ENCODE data around the gene THUMPD3. TPM values are rescaled to one million over a fixed set of nuclear protein-coding genes. Genes with fewer than 3 reads are reported as not detected.

THUMPD3 gene
- total RNA-seq, 1 donor from 2014 or later, result 25.5 TPM

DNA sequence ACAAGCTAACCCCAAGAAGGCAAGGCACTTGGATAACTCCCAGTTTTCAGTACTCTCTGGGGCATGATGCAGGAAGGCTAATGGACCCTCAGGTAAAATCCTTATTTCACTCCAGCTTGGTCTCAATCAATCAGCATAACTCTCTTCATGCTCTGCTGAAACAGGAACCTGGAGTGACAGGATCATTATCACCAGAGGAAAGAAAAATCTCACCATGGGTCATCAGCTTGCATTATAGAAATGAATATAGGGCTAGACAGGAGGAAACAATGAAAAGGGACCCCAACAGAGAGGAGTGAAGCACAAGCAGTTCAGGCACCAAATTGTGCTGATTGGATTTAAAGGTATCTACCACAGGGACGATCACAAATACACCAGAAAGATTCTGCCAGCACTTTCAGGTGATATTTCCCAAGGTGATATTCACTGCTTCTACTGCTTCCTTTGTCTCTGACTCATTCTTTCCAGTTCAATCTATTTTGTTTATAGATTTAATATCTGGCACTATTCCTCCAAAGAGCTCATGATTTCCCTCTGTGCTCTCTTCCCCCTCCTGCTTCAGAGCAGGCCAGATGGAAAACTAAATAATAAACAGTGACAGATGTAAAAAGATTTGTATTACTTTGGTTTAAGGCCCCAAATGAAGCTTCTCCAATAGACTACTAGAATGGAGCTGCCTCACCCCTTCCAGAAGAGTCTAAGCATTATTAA, 22.9 kb upstream of the THUMPD3 start:
- no peaks in the 10 kb centered on the region for H3K9me3 ChIP-seq
- no peak for DNase-seq (ENCODE audit: extremely low spot score in 2 of 2)
- intact Hi-C loops (cut with DNase I), result loop anchor here (5.0 kb wide), 1 partner anchor 1402 kb away; no protein-coding TSS in a partner anchor
- TF ChIP-seq, protein P1, sequence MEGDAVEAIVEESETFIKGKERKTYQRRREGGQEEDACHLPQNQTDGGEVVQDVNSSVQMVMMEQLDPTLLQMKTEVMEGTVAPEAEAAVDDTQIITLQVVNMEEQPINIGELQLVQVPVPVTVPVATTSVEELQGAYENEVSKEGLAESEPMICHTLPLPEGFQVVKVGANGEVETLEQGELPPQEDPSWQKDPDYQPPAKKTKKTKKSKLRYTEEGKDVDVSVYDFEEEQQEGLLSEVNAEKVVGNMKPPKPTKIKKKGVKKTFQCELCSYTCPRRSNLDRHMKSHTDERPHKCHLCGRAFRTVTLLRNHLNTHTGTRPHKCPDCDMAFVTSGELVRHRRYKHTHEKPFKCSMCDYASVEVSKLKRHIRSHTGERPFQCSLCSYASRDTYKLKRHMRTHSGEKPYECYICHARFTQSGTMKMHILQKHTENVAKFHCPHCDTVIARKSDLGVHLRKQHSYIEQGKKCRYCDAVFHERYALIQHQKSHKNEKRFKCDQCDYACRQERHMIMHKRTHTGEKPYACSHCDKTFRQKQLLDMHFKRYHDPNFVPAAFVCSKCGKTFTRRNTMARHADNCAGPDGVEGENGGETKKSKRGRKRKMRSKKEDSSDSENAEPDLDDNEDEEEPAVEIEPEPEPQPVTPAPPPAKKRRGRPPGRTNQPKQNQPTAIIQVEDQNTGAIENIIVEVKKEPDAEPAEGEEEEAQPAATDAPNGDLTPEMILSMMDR (IDR thresholded peaks at IDR 0.05), result no peak
- TF ChIP-seq POLR2AphosphoS5 (IDR thresholded peaks at IDR 0.05; ENCODE audit: insufficient read depth in 1 of 2, low read depth in 1 of 2), result no peak
- TF ChIP-seq POLR2A (IDR thresholded peaks at IDR 0.05), result no peak
- peaks cover 8% of the 10 kb centered on the region for H3K4me1 ChIP-seq
- no peaks in the 10 kb centered on the region for H3K36me3 ChIP-seq
- H3K27ac ChIP-seq, result peak overlapping the region; percentile 65
- H3K4me3 ChIP-seq, result no peak overlapping the region
- H3K27me3 ChIP-seq, result no peaks in the 10 kb centered on the region

GRCh38 chr3:9340472-9340902, 22.4 kb upstream of the THUMPD3 start:
- DNase-seq (ENCODE audit: extremely low spot score in 2 of 2), result no peak
- intact Hi-C loops (cut with DNase I), result loop anchor here (5.0 kb wide), 1 partner anchor 1402 kb away; no protein-coding TSS in a partner anchor
- TF ChIP-seq, protein P1 (IDR thresholded peaks at IDR 0.05), result no peak
- TF ChIP-seq POLR2AphosphoS5 (IDR thresholded peaks at IDR 0.05; ENCODE audit: insufficient read depth in 1 of 2, low read depth in 1 of 2) (no peak), POLR2A (IDR thresholded peaks at IDR 0.05) (no peak)
- no peaks in the 10 kb centered on the region for H3K27me3 ChIP-seq
- H3K4me1 ChIP-seq, result peaks cover 8% of the 10 kb centered on the region
- H3K27ac ChIP-seq, result peak overlapping the region; percentile 65
- H3K9me3 ChIP-seq, result no peaks in the 10 kb centered on the region
- no peak overlapping the region for H3K4me3 ChIP-seq
- no peaks in the 10 kb centered on the region for H3K36me3 ChIP-seq

- no peak for TF ChIP-seq POLR2AphosphoS5 (IDR thresholded peaks at IDR 0.05; ENCODE audit: insufficient read depth in 1 of 2, low read depth in 1 of 2)
- TF ChIP-seq, protein P1 (IDR thresholded peaks at IDR 0.05), result no peak
- TF ChIP-seq POLR2A (IDR thresholded peaks at IDR 0.05), result no peak
- no peak overlapping the region for H3K4me3 ChIP-seq
- intact Hi-C loops (cut with DNase I), result loop anchor here (5.0 kb wide), 1 partner anchor 1400 kb away; no protein-coding TSS in a partner anchor
- peaks cover 8% of the 10 kb centered on the region for H3K4me1 ChIP-seq
- no peaks in the 10 kb centered on the region for H3K36me3 ChIP-seq
- H3K27ac ChIP-seq, result no peak overlapping the region
- H3K27me3 ChIP-seq, result no peaks in the 10 kb centered on the region
- DNase-seq (ENCODE audit: extremely low spot score in 2 of 2), result no peak
- no peaks in the 10 kb centered on the region for H3K9me3 ChIP-seq
Measured at GRCh38 chr3:9342696-9343095, 20.2 kb upstream of the THUMPD3 start.

DNA sequence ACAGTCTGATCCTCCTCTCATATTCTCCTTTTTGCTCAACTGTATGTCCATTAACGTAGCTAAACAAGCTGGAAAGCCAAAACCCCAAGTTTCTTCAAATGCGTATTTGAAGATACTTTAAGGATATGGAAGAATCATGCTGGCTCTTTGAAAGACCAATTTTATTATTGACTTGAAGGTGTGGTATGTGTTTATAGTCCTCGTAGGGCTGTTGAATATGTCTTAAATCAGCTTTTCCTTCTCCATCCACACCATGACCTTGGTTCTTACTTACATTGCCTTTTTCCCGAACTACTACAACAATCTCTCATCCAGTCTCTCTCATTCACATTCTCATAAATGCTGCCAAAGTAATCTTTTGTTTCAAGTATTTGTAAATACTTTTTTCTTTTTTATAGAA, 19.7 kb upstream of the THUMPD3 start:
- H3K27me3 ChIP-seq, result no peaks in the 10 kb centered on the region
- intact Hi-C loops (cut with DNase I), result loop anchor here (5.0 kb wide), 1 partner anchor 1399 kb away; no protein-coding TSS in a partner anchor
- peaks cover 8% of the 10 kb centered on the region for H3K4me1 ChIP-seq
- no peaks in the 10 kb centered on the region for H3K36me3 ChIP-seq
- no peak for TF ChIP-seq POLR2AphosphoS5 (IDR thresholded peaks at IDR 0.05; ENCODE audit: insufficient read depth in 1 of 2, low read depth in 1 of 2)
- no peak for TF ChIP-seq POLR2A (IDR thresholded peaks at IDR 0.05)
- TF ChIP-seq, protein P1 (IDR thresholded peaks at IDR 0.05), result no peak
- no peak overlapping the region for H3K27ac ChIP-seq
- no peak overlapping the region for H3K4me3 ChIP-seq
- no peak for DNase-seq (ENCODE audit: extremely low spot score in 2 of 2)
- no peaks in the 10 kb centered on the region for H3K9me3 ChIP-seq

DNA sequence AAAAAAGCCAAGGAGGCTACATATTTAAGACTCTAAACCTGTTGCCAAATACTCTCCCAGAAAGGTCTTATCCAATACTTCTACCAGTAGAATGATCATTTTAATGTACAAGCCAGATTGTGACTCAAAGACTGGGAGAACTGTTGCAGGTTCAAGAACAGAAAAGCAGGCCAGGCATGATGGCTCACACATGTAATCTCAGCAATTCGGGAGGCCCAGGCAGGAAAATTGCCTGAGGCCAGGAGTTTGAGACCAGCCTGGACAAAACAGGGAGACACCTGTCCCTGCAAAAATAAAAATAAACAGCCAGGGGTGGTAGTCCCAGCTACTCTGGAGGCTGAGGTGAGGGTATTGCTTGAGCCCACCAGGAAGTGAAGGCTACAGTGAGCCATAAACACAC, 17.8 kb upstream of the THUMPD3 start:
- TF ChIP-seq, protein P1 (IDR thresholded peaks at IDR 0.05), result no peak
- TF ChIP-seq POLR2A (IDR thresholded peaks at IDR 0.05), result no peak
- no peak for TF ChIP-seq POLR2AphosphoS5 (IDR thresholded peaks at IDR 0.05; ENCODE audit: insufficient read depth in 1 of 2, low read depth in 1 of 2)
- intact Hi-C loops (cut with DNase I), result no loop called here
- no peaks in the 10 kb centered on the region for H3K9me3 ChIP-seq

More for the DNA sequence above, 17.8 kb upstream of the THUMPD3 start:
- no peak overlapping the region for H3K27ac ChIP-seq
- H3K4me1 ChIP-seq, result peaks cover 8% of the 10 kb centered on the region
- no peaks in the 10 kb centered on the region for H3K27me3 ChIP-seq
- no peak for DNase-seq (ENCODE audit: extremely low spot score in 2 of 2)
- no peaks in the 10 kb centered on the region for H3K36me3 ChIP-seq
- H3K4me3 ChIP-seq, result no peak overlapping the region

All from vagina (tissue), 2 donors.